CD14-positive monocyte (primary cell): ENCODE results near the gene C10orf95. TPM values are rescaled to one million over a fixed set of nuclear protein-coding genes. Genes with fewer than 3 reads are reported as not detected.
A peak's percentile ranks its signal among the peaks of the same experiment; 100 is the strongest.

Source experiments
- DNase-seq, 3 donors: peaks; one replicate each; pipeline ENCODE4 v3.0.0-alpha.2; 2011 to 2022
- H2AFZ ChIP-seq: 2 replicates; pipeline ENCODE4 v1.6.0; 2012; ENCODE audit warnings: mild to moderate bottlenecking, low read depth, low read length, inconsistent platforms; ENCODE audit not compliant: insufficient read depth, poor library complexity, severe bottlenecking
- H3K27ac ChIP-seq, 2 donors: 1 replicate in 1 of 2; 2 replicates in 1 of 2; pipeline ENCODE4 v1.5.1; 2012 to 2013; ENCODE audit warnings: low read length in 2 of 2, control low read depth in 1 of 2, inconsistent platforms in 1 of 2, low read depth in 1 of 2, mild to moderate bottlenecking in 1 of 2
- H3K27me3 ChIP-seq, 2 donors: one replicate each; pipeline versions ENCODE4 v1.6.0 to v1.6.1; 2011 to 2013; ENCODE audit warnings: low read length in 2 of 2; ENCODE audit not compliant: control insufficient read depth in 2 of 2, insufficient read depth in 2 of 2
- H3K36me3 ChIP-seq, 2 donors: replicated peaks in 1 of 2; 1 replicate in 1 of 2; 2 replicates in 1 of 2; pipeline versions ENCODE4 v1.5.1 to v1.6.1; 2012 to 2013; ENCODE audit warnings: low read length in 2 of 2, control low read depth in 1 of 2, inconsistent platforms in 1 of 2, mild to moderate bottlenecking in 1 of 2; ENCODE audit not compliant: insufficient read depth in 2 of 2, control insufficient read depth in 1 of 2
- H3K4me1 ChIP-seq, 2 donors: 1 replicate in 1 of 2; 2 replicates in 1 of 2; pipeline versions ENCODE4 v1.5.1 to v1.6.1; 2012 to 2013; ENCODE audit warnings: low read length in 2 of 2, control low read depth in 1 of 2, inconsistent platforms in 1 of 2, mild to moderate bottlenecking in 1 of 2, moderate library complexity in 1 of 2; ENCODE audit not compliant: insufficient read depth in 2 of 2, control insufficient read depth in 1 of 2
- H3K4me2 ChIP-seq: replicated peaks from 2 replicates; pipeline ENCODE3; 2012; ENCODE audit warnings: low read length, moderate library complexity, mild to moderate bottlenecking; ENCODE audit not compliant: poor library complexity, severe bottlenecking; ENCODE audit errors: extremely low read depth
- H3K4me3 ChIP-seq, 3 experiments: fragments of 200-600 bp in 1 of 3; sonication (generic) in 1 of 3; replicated peaks in 1 of 3; 1 replicate in 2 of 3; 2 replicates in 1 of 3; pipeline ENCODE4 v1.5.1; 2011 to 2013; ENCODE audit warnings: low read length in 3 of 3, mild to moderate bottlenecking in 3 of 3, control low read depth in 2 of 3, low read depth in 2 of 3, inconsistent platforms in 1 of 3, moderate library complexity in 1 of 3
- H3K79me2 ChIP-seq: 2 replicates; pipeline ENCODE4 v1.6.0; 2012; ENCODE audit warnings: mild to moderate bottlenecking, control low read depth, inconsistent platforms, low read length, moderate library complexity; ENCODE audit not compliant: insufficient read depth
- H3K9ac ChIP-seq: 2 replicates; pipeline ENCODE4 v1.6.0; 2017; ENCODE audit warnings: low read length, mild to moderate bottlenecking; ENCODE audit not compliant: insufficient read depth, poor library complexity, severe bottlenecking
- H3K9me3 ChIP-seq, 2 donors: replicated peaks in 1 of 2; 1 replicate in 1 of 2; 2 replicates in 1 of 2; pipeline versions ENCODE4 v1.5.1 to v1.6.1; 2012 to 2013; ENCODE audit warnings: low read length in 2 of 2, control low read depth in 1 of 2; ENCODE audit not compliant: control insufficient read depth in 1 of 2, insufficient read depth in 1 of 2
- H4K20me1 ChIP-seq: 2 replicates; pipeline ENCODE4 v1.6.0; 2012; ENCODE audit warnings: mild to moderate bottlenecking, low read length, control low read depth, moderate library complexity; ENCODE audit not compliant: insufficient read depth
- H3K27ac Mint-ChIP-seq, 7 donors: one replicate each; pipeline ENCODE4 v1.8.0; 2020; ENCODE audit warnings: mild to moderate bottlenecking in 7 of 7, mixed read lengths in 7 of 7, moderate library complexity in 6 of 7, inconsistent platforms in 2 of 7
- H3K27me3 Mint-ChIP-seq, 3 donors: one replicate each; pipeline ENCODE4 v1.8.0; 2021 to 2022; ENCODE audit warnings: low read depth in 3 of 3, mild to moderate bottlenecking in 3 of 3, mixed read lengths in 3 of 3, moderate library complexity in 3 of 3, inconsistent platforms in 1 of 3
- H3K36me3 Mint-ChIP-seq, 2 donors: one replicate each; pipeline ENCODE4 v1.8.0; 2020; ENCODE audit warnings: mixed read lengths in 2 of 2, inconsistent platforms in 1 of 2, mild to moderate bottlenecking in 1 of 2
- H3K4me1 Mint-ChIP-seq: one replicate; pipeline ENCODE4 v1.8.0; 2020; ENCODE audit warnings: mild to moderate bottlenecking, mixed read lengths
- H3K4me3 Mint-ChIP-seq, 2 donors: one replicate each; pipeline ENCODE4 v1.8.0; 2020; ENCODE audit warnings: mild to moderate bottlenecking in 2 of 2, mixed read lengths in 2 of 2, moderate library complexity in 1 of 2
- H3K9me3 Mint-ChIP-seq, 7 donors: one replicate each; pipeline ENCODE4 v1.8.0; 2020 to 2022; ENCODE audit warnings: mixed read lengths in 7 of 7, mild to moderate bottlenecking in 6 of 7, moderate library complexity in 6 of 7, inconsistent platforms in 2 of 7
- WGBS: methylation state at CpG from one replicate; pipeline ENCODE4 v1.1.5; 2013; ENCODE audit warnings: missing lambda C conversion rate; ENCODE audit not compliant: insufficient coverage; 5-methylcytosine and 5-hydroxymethylcytosine counted together
- intact Hi-C, 2 donors: fragments of 100-400 bp; cut with micrococcal nuclease; formaldehyde crosslinking; loops; one replicate each; pipeline versions ENCODE4 v1.15.0 to v1.15.1; 2023
- polyA plus RNA-seq, 3 donors: library from polyadenylated mRNA; depleted of rRNA in 1 of 3; unstranded in 2 of 3; stranded (reverse) in 1 of 3; fragments of 300-500 nt in 2 of 3; fragments of >200 nt in 1 of 3; fragmentation: Illumina TruSeq in 2 of 3; gene quantifications; 1 replicate in 2 of 3; 2 replicates in 1 of 3; pipeline ENCODE4 v1.2.3, GENCODE V29; 2012 to 2021
- TF ChIP-seq, protein P1 (sequence below): fragments of 200-600 bp; IDR thresholded peaks from one replicate; pipeline ENCODE4 v1.8.0; 2022; ENCODE audit warnings: antibody characterized with exemption, mild to moderate bottlenecking

C10orf95 gene
- polyA plus RNA-seq, 3 donors = 0.27 TPM; not detected in 2

DNA sequence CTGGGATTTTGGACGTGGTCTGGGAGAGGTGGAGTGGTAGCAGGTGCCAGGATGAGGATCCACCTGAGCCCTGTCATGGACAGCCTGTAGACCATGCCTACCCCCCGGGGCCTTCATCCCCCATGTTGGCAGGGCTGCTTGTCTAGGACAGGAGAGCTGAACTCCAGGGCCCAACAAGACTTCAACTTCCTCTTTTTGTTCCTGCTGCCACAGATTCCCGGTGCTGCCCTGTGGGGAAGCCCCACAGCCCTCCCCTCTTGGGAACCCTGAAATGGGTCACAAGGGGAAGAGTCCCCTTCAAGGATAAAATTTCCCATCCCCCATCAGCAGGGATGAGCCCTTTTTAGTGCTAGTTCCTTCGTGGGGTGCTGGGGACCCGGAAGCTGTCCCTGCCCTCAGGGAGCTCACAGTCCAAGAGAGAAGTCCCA lies 17.7 kb downstream of the C10orf95 start:
- Histone ChIP-seq H3K27me3 (no peaks in the 10 kb centered on the region), H3K4me1 (peaks cover 41% of the 10 kb centered on the region in 2 donors), H3K9ac (no peak overlapping the region), H3K36me3 (no peaks in the 10 kb centered on the region), H3K79me2 (peaks cover 15% of the 10 kb centered on the region), H4K20me1 (no peaks in the 10 kb centered on the region), H3K9me3 (no peaks in the 10 kb centered on the region), H3K27ac (peak overlapping the region; percentile 41 to 87), H3K4me3 (peak overlapping the region in 1 of 3 experiments; percentile 97), H3K4me2 (peak overlapping the region; percentile 97), H2AFZ (peak overlapping the region; percentile 31)
- TF ChIP-seq, protein P1, sequence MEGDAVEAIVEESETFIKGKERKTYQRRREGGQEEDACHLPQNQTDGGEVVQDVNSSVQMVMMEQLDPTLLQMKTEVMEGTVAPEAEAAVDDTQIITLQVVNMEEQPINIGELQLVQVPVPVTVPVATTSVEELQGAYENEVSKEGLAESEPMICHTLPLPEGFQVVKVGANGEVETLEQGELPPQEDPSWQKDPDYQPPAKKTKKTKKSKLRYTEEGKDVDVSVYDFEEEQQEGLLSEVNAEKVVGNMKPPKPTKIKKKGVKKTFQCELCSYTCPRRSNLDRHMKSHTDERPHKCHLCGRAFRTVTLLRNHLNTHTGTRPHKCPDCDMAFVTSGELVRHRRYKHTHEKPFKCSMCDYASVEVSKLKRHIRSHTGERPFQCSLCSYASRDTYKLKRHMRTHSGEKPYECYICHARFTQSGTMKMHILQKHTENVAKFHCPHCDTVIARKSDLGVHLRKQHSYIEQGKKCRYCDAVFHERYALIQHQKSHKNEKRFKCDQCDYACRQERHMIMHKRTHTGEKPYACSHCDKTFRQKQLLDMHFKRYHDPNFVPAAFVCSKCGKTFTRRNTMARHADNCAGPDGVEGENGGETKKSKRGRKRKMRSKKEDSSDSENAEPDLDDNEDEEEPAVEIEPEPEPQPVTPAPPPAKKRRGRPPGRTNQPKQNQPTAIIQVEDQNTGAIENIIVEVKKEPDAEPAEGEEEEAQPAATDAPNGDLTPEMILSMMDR = no peak
- Mint-ChIP-seq H3K4me1 (peaks cover 45% of the 10 kb centered on the region), H3K4me3 (peak overlapping the region; percentile 86 to 89), H3K9me3 (peaks cover 0 to 1% (median 0%) of the 10 kb centered on the region in 7 donors), H3K36me3 (peaks cover 0 to 2% of the 10 kb centered on the region in 2 donors), H3K27ac (peak overlapping the region; percentile 89 to 94 (median 92)), H3K27me3 (no peaks in the 10 kb centered on the region)
- intact Hi-C loops = loop anchor here in 1 of 2 donors (2.0 kb wide), 1 partner anchor 39 kb away; the partner anchor contains the start of gene NFKB2
- WGBS = 17% methylated on average over 4 of the region's 5 CpGs
- peak; percentile 47 to 88 (median 70) for DNase-seq

DNA sequence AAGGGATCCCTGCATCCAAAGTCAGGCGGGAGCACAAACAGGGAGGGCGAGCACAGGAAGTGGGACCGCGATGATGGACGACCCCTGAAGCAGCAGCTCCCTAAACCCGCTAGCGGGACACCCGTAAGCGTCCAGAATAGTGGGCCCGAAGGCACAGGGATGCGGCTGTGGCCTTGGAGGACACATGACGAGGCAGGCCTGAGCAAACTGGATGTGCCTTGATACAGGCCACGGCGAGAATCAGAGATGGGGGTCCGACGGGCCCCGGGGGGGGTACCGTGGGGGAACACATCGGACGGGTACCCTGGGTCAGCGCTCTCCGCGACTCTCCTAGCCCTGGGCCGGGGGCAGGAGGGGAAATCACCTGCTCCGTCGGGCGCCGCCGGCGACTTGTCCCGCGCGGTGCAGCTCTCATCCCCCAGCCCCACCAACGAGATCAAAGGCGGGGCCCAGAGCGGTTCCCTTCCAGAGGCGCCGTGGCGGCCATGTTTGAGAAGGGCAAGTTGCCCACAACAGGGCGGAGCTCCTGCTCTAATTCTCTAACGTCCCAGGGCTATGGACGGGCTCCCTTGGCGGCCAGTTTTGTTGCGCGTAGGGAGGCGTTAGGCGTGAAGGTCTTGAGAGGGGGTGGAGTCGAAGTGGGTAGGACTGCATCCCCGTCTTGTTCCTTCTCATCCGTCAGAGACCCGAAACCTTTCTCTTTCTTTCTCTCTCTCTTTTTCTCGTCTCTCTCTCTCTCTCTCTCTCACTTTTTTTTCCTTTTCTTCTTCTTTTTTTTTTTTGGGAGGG lies 19.0 kb downstream of the C10orf95 start, which contains the start of gene CUEDC2:
CUEDC2 (minus strand) TSS at position 413 of the 789 bp plus-strand sequence. CDS start 7,386 bp downstream, outside the sequence.
- no peaks in the 10 kb centered on the region for H4K20me1 ChIP-seq
- intact Hi-C loops = loop anchor here in 1 of 2 donors (2.0 kb wide), 1 partner anchor 38 kb away; the partner anchor contains the start of gene NFKB2
- WGBS = 0% methylated on average over 37 of the region's 52 CpGs
- Mint-ChIP-seq H3K4me3 (peak within 1 kb of the TSS; percentile 86 to 89), H3K4me1 (peaks cover 45% of the 10 kb centered on the region), H3K27ac (peak within 1 kb of the TSS; percentile 89 to 94 (median 92)), H3K27me3 (no peaks in the 10 kb centered on the region), H3K36me3 (peaks cover 2 to 5% of the 10 kb centered on the region in 2 donors), H3K9me3 (peaks cover 0 to 1% (median 0%) of the 10 kb centered on the region in 7 donors)
- DNase-seq = peak; percentile 91 to 95 (median 94)
- peak within 1 kb of the TSS; percentile 97 for H3K4me2 ChIP-seq
- H3K4me3 ChIP-seq = peak within 1 kb of the TSS; percentile 57 to 97 (median 92)
- peak within 1 kb of the TSS; percentile 41 to 87 for H3K27ac ChIP-seq
- H3K36me3 ChIP-seq = no peaks in the 10 kb centered on the region
- peaks cover 41% of the 10 kb centered on the region in 2 donors for H3K4me1 ChIP-seq
- peaks cover 15% of the 10 kb centered on the region for H3K79me2 ChIP-seq
- H2AFZ ChIP-seq = peak within 1 kb of the TSS; percentile 99
- TF ChIP-seq, protein P1 = no peak
- no peaks in the 10 kb centered on the region for H3K27me3 ChIP-seq
- H3K9ac ChIP-seq = peak within 1 kb of the TSS; percentile 84
- no peaks in the 10 kb centered on the region for H3K9me3 ChIP-seq
